RKO (cell line): ENCODE measurements around the gene SLC38A1.
A peak's percentile ranks its signal among the peaks of the same experiment; 100 is the strongest.
"Not testable (repeated sequence)": the region's sequence is repeated elsewhere in the genome, so short reads cannot be mapped to it uniquely, and the experiment has no call there.

Experiments
- DNase-seq: peaks from one replicate; pipeline ENCODE4 v3.0.0-alpha.2; 2016; ENCODE audit warnings: low spot score

SLC38A1 gene

GRCh38 chr12:46268583-46269428 is at the start of gene SLC38A1:
Gene SLC38A1, minus strand, starts transcription at chr12:46269043. Its CDS starts 29,243 bp downstream, at chr12:46239800.
- peak; percentile 88 for DNase-seq

- DNase-seq, result no peak
Observed at GRCh38 chr12:46318037-46318436, 49.2 kb upstream of the SLC38A1 start.

GRCh38 chr12:46304070-46304469 is 35.2 kb upstream of the SLC38A1 start:
- no peak for DNase-seq

GRCh38 chr12:46303039-46303666 is 34.3 kb upstream of the SLC38A1 start:
- peak; percentile 58 for DNase-seq

GRCh38 chr12:46300910-46301309 is 32.1 kb upstream of the SLC38A1 start:
- no peak for DNase-seq

GRCh38 chr12:46299851-46300250 is 31.0 kb upstream of the SLC38A1 start:
- DNase-seq, result no peak

- no peak for DNase-seq
Observed at GRCh38 chr12:46298261-46298660, 29.4 kb upstream of the SLC38A1 start.

GRCh38 chr12:46296822-46297221 is 28.0 kb upstream of the SLC38A1 start:
- DNase-seq, result no peak

GRCh38 chr12:46292754-46293402 is 24.0 kb upstream of the SLC38A1 start:
- no peak for DNase-seq

GRCh38 chr12:46291953-46292352 is 23.1 kb upstream of the SLC38A1 start:
- DNase-seq, result not testable (repeated sequence)

- not testable (repeated sequence) for DNase-seq
Observed at GRCh38 chr12:46285177-46285576, 16.3 kb upstream of the SLC38A1 start.

GRCh38 chr12:46282829-46283228 is 14.0 kb upstream of the SLC38A1 start:
- DNase-seq, result no peak

- no peak for DNase-seq
Observed at GRCh38 chr12:46276756-46277155, 7.9 kb upstream of the SLC38A1 start.

GRCh38 chr12:46271863-46272262 is 3.0 kb upstream of the SLC38A1 start:
- no peak for DNase-seq

- peak; percentile 77 for DNase-seq
Observed at GRCh38 chr12:46269429-46270241, 792 bp upstream of the SLC38A1 start.

- DNase-seq, result peak; percentile 66
Observed at GRCh38 chr12:46267825-46268582, 839 bp downstream of the SLC38A1 start.

GRCh38 chr12:46267575-46267824 is 1.3 kb downstream of the SLC38A1 start:
- DNase-seq, result no peak

- DNase-seq, result peak; percentile 76
Observed at GRCh38 chr12:46266869-46267574, 1.8 kb downstream of the SLC38A1 start.

GRCh38 chr12:46266382-46266791 is 2.5 kb downstream of the SLC38A1 start:
- peak; percentile 91 for DNase-seq

GRCh38 chr12:46265734-46266133 is 3.1 kb downstream of the SLC38A1 start:
- peak; percentile 23 for DNase-seq

GRCh38 chr12:46265102-46265501 is 3.7 kb downstream of the SLC38A1 start:
- peak; percentile 32 for DNase-seq
